Right cardiac atrium (tissue), 5 donors: ENCODE measurements around the gene GOLIM4. TPM values are rescaled to one million over a fixed set of nuclear protein-coding genes. Genes with fewer than 3 reads are reported as not detected.

Experiments
- ATAC-seq, 2 donors: fragments of 200-7000 bp; cut with Tn5 transposase; one replicate each; pipeline versions ENCODE4 v1.8.0 to v1.9.1; 2020; ENCODE audit warnings: moderate library complexity in 2 of 2, mild to moderate bottlenecking in 1 of 2
- DNase-seq, 3 donors: peaks; one replicate each; pipeline ENCODE4 v3.0.0-alpha.2; 2020
- H3K27ac ChIP-seq: one replicate; pipeline ENCODE4 v1.5.1; 2013; ENCODE audit warnings: mild to moderate bottlenecking, low read length, control low read depth, moderate library complexity
- H3K27me3 ChIP-seq: one replicate; pipeline ENCODE4 v1.6.1; 2013; ENCODE audit not compliant: control insufficient read depth, insufficient read depth
- H3K4me1 ChIP-seq: one replicate; pipeline ENCODE4 v1.6.1; 2013; ENCODE audit warnings: low read length; ENCODE audit not compliant: control insufficient read depth, insufficient read depth
- H3K4me3 ChIP-seq: one replicate; pipeline ENCODE4 v1.5.1; 2013; ENCODE audit warnings: low read length, control low read depth
- H3K9me3 ChIP-seq: one replicate; pipeline ENCODE4 v1.6.1; 2013; ENCODE audit warnings: low read length; ENCODE audit not compliant: control insufficient read depth
- WGBS: extraction: QIAGEN DNeasy Blood & Tissue Kit; methylation state at CpG from one replicate; pipeline ENCODE4 v1.1.7; 2013; 5-methylcytosine and 5-hydroxymethylcytosine counted together
- intact Hi-C, 4 donors: fragments of 100-400 bp; cut with DNase I; formaldehyde crosslinking; loops; one replicate each; pipeline versions ENCODE4 v1.11.0 to v1.14.0; 2022 to 2023
- polyA plus RNA-seq: library from polyadenylated mRNA; stranded (reverse); fragments of 200-250 nt; gene quantifications from one replicate; pipeline ENCODE4 v1.2.3, GENCODE V29; 2013
- total RNA-seq, 4 donors: library from RNA; stranded (reverse); fragmentation: NEBNext Ultra II Directional; extraction: Animal tissue kit (Norgen Biotek cat#: 25700); gene quantifications; one replicate each; pipeline ENCODE4 v1.2.1, GENCODE V29; 2021
- donor health status: healthy with polysubstance abuse.
- donor health status: DM: no; HTN: yes; CAD: no.
- donor health status: DM: no; HTN: no; CAD: no.
- donor health status: DM: no; HTN: yes; CAD: no; lungs with severe emphysema.
- donor health status: DM: yes; HTN: yes; CAD: no.

Gene GOLIM4
- total and polyA plus RNA-seq, 5 donors: 33.5 to 73.7 (median 65.3) TPM

- no peak for DNase-seq
- no peak for ATAC-seq
- no peak overlapping the region for H3K27ac ChIP-seq
- no peaks in the 10 kb centered on the region for H3K9me3 ChIP-seq
- H3K4me1 ChIP-seq: peaks cover 6% of the 10 kb centered on the region
- intact Hi-C loops: no loop called here
- H3K27me3 ChIP-seq: no peaks in the 10 kb centered on the region
- H3K4me3 ChIP-seq: no peak overlapping the region
- 64% methylated on average over 3 of the region's 3 CpGs for WGBS
These were observed 7.5 kb downstream of the GOLIM4 start for GRCh38 chr3:168088106-168088720.

GRCh38 chr3:168087539-168087938 lies 8.2 kb downstream of the GOLIM4 start:
- Histone ChIP-seq H3K27ac (no peak overlapping the region), H3K4me3 (no peak overlapping the region), H3K9me3 (no peaks in the 10 kb centered on the region), H3K4me1 (peaks cover 6% of the 10 kb centered on the region), H3K27me3 (no peaks in the 10 kb centered on the region)
- intact Hi-C loops: no loop called here
- DNase-seq: no peak
- WGBS: 71% methylated on average over 2 of the region's 2 CpGs
- ATAC-seq: no peak

GRCh38 chr3:168086541-168087260 lies 9.0 kb downstream of the GOLIM4 start:
- no peaks in the 10 kb centered on the region for H3K27me3 ChIP-seq
- intact Hi-C loops: no loop called here
- H3K9me3 ChIP-seq: no peaks in the 10 kb centered on the region
- DNase-seq (no peak), ATAC-seq (peak in 1 of 2 donors; percentile 51)
- H3K4me3 ChIP-seq: no peak overlapping the region
- WGBS: 47% methylated on average over 3 of the region's 3 CpGs
- H3K27ac ChIP-seq: no peak overlapping the region
- H3K4me1 ChIP-seq: peaks cover 6% of the 10 kb centered on the region

- DNase-seq: no peak
- Histone ChIP-seq H3K9me3 (no peaks in the 10 kb centered on the region), H3K4me1 (peaks cover 12% of the 10 kb centered on the region), H3K27me3 (no peaks in the 10 kb centered on the region), H3K4me3 (no peak overlapping the region), H3K27ac (no peak overlapping the region)
- intact Hi-C loops: no loop called here
- whole genome bisulfite sequencing: 86% methylated on average over 4 of the region's 4 CpGs
- ATAC-seq: no peak
These were observed 10.1 kb downstream of the GOLIM4 start for GRCh38 chr3:168085491-168086119.

- no peak overlapping the region for H3K4me3 ChIP-seq
- H3K4me1 ChIP-seq: peaks cover 10% of the 10 kb centered on the region
- intact Hi-C loops: no loop called here
- no peak overlapping the region for H3K27ac ChIP-seq
- no peak for ATAC-seq
- no peaks in the 10 kb centered on the region for H3K27me3 ChIP-seq
- DNase-seq: no peak
- no peaks in the 10 kb centered on the region for H3K9me3 ChIP-seq
- WGBS: 42% methylated on average over 1 of the region's 1 CpG
These were observed 11.8 kb downstream of the GOLIM4 start for GRCh38 chr3:168083906-168084305.

- intact Hi-C loops: no loop called here
These were observed 13.9 kb downstream of the GOLIM4 start for GRCh38 chr3:168081856-168082255.

GRCh38 chr3:168081171-168081771 lies 14.5 kb downstream of the GOLIM4 start:
- H3K27me3 ChIP-seq: no peaks in the 10 kb centered on the region
- H3K4me1 ChIP-seq: peaks cover 12% of the 10 kb centered on the region
- no peaks in the 10 kb centered on the region for H3K9me3 ChIP-seq
- H3K4me3 ChIP-seq: no peak overlapping the region
- DNase-seq: no peak
- ATAC-seq: peak; percentile 14 to 20
- peak overlapping the region; percentile 57 for H3K27ac ChIP-seq
- intact Hi-C loops: no loop called here
- 74% methylated on average over 2 of the region's 2 CpGs for WGBS

More at GRCh38 chr3:168081856-168082255, 13.9 kb downstream of the GOLIM4 start:
- Histone ChIP-seq H3K4me3 (no peak overlapping the region), H3K4me1 (peaks cover 12% of the 10 kb centered on the region), H3K27ac (no peak overlapping the region), H3K9me3 (no peaks in the 10 kb centered on the region), H3K27me3 (no peaks in the 10 kb centered on the region)
- ATAC-seq: no peak
- DNase-seq: no peak
- 89% methylated on average over 3 of the region's 3 CpGs for WGBS

- H3K27ac ChIP-seq: peak overlapping the region; percentile 27
- no peaks in the 10 kb centered on the region for H3K9me3 ChIP-seq
- intact Hi-C loops: no loop called here
- DNase-seq (no peak), ATAC-seq (no peak)
- no peaks in the 10 kb centered on the region for H3K27me3 ChIP-seq
- no peak overlapping the region for H3K4me3 ChIP-seq
- peaks cover 12% of the 10 kb centered on the region for H3K4me1 ChIP-seq
- WGBS: 79% methylated on average over 5 of the region's 5 CpGs
These were observed 15.1 kb downstream of the GOLIM4 start for GRCh38 chr3:168080499-168081170.

GRCh38 chr3:168080022-168080421 lies 15.7 kb downstream of the GOLIM4 start:
- DNase-seq: no peak
- WGBS: 60% methylated on average over 3 of the region's 3 CpGs
- Histone ChIP-seq H3K4me3 (no peak overlapping the region), H3K27me3 (no peaks in the 10 kb centered on the region), H3K27ac (no peak overlapping the region), H3K4me1 (peaks cover 12% of the 10 kb centered on the region), H3K9me3 (no peaks in the 10 kb centered on the region)
- intact Hi-C loops: no loop called here
- ATAC-seq: no peak

- Histone ChIP-seq H3K27ac (no peak overlapping the region), H3K4me1 (peaks cover 10% of the 10 kb centered on the region), H3K4me3 (no peak overlapping the region), H3K9me3 (no peaks in the 10 kb centered on the region), H3K27me3 (no peaks in the 10 kb centered on the region)
- intact Hi-C loops: no loop called here
- WGBS: 73% methylated on average over 2 of the region's 2 CpGs
- DNase-seq (no peak), ATAC-seq (no peak)
These were observed 18.6 kb downstream of the GOLIM4 start for GRCh38 chr3:168077091-168077490.
